WTC11 (cell line): Measurements from ENCODE around the gene ZCCHC13.

Experiments
- CTCF ChIP-seq: fragments of 200-600 bp; IDR thresholded peaks from 2 replicates; pipeline ENCODE4 v1.8.0; 2022; ENCODE audit warnings: antibody characterized with exemption
- JUN ChIP-seq: sonication (generic); formaldehyde crosslinking; IDR thresholded peaks from 2 replicates; pipeline ENCODE4 v1.8.0; 2023; ENCODE audit warnings: mild to moderate bottlenecking, missing genetic modification reagents
- TF ChIP-seq, protein P1 (sequence below): sonication (generic); formaldehyde crosslinking; IDR thresholded peaks from 2 replicates; pipeline ENCODE4 v1.8.1; 2022; ENCODE audit warnings: low read depth, missing genetic modification reagents, borderline replicate concordance

- TF ChIP-seq, protein P1, sequence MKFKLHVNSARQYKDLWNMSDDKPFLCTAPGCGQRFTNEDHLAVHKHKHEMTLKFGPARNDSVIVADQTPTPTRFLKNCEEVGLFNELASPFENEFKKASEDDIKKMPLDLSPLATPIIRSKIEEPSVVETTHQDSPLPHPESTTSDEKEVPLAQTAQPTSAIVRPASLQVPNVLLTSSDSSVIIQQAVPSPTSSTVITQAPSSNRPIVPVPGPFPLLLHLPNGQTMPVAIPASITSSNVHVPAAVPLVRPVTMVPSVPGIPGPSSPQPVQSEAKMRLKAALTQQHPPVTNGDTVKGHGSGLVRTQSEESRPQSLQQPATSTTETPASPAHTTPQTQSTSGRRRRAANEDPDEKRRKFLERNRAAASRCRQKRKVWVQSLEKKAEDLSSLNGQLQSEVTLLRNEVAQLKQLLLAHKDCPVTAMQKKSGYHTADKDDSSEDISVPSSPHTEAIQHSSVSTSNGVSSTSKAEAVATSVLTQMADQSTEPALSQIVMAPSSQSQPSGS = no peak
- TF ChIP-seq CTCF = no peak
- no peak for TF ChIP-seq JUN (CRISPR knock-in tag)
Observed at GRCh38 chrX:74351760-74352159, 47.8 kb downstream of the ZCCHC13 start.
